Measurements from ENCODE around the gene KCNQ1OT1.
"Not testable (repeated sequence)": the region's sequence is repeated elsewhere in the genome, so short reads cannot be mapped to it uniquely, and the experiment has no call there.

KCNQ1OT1 gene

DNA sequence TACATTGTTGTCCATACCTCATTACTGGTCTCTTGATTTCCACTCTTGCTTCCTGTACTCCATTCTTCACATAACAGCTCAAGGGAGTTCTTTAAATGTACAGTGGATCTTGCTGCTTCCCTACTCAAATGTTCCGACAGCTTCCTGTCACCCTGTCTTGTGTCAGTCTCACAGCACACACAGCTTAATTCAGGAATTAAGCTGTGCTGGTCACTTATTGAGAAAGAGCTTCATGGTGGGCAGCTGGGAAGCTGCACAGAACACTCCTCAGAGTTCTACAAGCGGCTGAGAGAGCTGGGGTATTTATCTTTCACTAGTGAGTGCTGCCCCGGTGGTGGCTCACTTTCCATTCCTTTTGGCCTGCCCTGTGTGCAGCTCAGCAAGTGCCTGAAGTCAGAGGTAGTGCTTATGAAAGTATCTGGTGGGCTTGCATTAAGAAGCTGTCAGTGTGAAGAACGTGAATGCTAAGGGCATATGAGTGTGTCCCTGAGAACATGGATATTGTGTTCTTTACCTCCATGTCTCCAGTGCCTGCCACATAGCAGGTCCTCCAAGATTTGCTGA is 48.7 kb downstream of the KCNQ1OT1 start:
- no peak for DNase-seq

DNA sequence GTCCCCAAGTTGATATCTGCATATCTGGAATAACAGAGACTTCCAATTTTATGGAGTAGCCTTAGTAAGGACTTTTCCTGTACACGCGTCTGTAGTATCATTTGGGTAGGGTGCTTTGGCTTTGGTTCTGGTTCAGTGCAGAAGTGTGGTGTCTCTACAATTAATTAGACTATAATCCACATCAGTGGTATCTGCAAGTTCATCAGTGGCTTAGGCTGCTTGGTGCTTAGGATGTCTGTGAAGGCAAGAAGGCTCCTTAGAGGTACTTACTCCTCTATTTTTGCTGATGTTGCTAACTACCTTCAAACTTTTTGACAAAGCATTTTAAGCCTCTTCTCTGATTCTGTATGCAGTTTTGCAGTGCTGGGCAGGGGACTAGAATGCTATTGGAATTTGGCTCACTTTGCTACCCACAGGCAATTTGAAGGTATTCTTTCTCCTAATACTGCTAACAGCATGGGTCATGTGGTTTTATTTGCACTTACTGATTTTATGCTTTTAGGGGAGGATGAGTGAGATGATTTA is 49.4 kb downstream of the KCNQ1OT1 start:
- no peak for DNase-seq

DNA sequence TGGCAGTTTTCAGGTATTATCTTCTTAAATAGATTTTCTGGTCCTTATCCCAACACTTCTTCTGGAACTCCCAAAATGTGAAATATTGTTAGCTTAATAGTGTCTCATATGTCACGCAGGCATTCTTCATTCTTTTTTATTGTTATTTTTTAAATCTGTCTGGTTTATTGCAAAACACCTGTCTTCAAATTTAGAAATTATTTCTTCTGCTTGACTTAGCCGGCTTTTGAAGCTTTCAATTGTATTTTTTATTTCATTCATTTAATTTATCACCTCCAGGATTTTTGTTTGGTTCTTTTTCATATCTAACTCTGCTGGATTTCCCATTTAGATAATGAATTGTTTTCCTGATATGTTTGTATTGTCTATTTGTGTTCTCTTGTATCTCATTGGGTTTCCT is 49.9 kb downstream of the KCNQ1OT1 start:
- DNase-seq, result no peak

DNA sequence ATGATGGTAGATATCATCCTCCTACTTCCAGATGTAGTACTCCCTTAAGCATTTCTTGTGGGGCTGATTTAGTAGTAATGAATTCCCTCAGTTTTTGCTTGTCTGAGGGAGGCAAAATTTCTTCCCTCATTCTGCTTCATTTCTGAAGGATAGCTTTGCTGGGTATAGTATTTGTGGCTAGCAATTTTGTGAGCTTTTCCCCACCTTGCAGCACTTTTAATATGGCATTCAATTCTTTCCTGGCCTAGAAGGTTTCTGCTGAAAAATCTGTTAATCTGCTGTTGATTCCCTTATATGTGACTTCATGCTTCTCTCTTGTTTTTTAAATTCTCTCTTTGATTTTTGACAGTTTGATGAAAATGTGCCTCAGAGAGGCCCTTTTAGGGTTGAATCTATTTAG is 50.4 kb downstream of the KCNQ1OT1 start:
- DNase-seq, result no peak

DNA sequence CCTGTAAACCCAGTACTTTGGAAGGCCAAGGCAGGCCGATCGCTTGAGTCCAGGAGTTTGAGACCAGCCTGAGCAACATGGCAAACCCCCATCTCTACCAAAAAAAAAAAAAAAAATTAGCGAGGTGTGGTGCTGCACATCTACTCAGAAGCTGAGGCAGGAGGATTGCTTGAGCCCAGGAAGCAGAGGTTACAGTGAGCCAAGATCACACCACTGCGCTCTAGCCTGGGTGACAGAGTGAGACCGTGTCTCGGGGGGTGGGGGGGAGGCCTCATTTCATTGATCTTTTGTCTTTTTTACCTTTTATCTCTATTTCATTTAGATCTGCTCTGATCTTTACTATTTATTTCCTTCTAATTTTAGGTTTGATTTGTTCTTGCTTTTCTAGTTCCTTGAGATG is 51.8 kb downstream of the KCNQ1OT1 start:
- no peak for DNase-seq

DNA sequence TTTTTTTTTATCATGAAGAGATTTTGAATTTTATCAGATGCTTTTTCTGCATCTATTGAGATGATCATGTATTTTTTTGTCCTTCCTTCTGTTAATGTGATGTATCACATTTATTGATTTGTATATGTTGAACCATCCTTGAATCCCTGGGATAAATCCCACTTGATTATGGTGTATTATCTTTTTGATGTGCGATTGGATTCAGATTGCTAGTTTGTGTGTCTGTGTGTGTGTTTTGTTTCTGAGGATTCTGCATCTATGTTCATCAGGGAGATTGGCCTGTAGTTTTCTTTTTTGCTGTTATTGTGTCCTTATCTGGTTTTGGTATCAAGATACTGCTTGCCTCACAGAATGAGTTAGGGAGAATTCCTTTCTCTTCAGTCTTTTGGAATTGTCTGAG is 52.6 kb downstream of the KCNQ1OT1 start:
- no peak for DNase-seq

DNA sequence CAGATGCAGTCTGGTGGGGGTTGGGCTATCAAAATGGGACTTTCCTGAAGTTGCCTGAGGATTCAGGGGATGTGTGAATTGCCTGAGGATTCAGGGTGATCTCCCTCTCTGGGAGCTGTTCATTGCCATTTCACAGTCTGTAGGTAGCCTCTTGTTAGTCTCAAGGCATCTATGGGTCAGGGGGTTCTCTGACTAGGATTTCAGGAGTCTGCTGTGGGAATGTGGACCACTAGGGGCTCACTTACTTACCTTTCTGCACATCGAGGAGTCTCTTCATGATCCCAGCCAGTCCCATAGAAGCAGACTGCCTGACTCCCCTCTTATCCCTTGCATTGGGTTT is 54.0 kb downstream of the KCNQ1OT1 start:
- no peak for DNase-seq

DNA sequence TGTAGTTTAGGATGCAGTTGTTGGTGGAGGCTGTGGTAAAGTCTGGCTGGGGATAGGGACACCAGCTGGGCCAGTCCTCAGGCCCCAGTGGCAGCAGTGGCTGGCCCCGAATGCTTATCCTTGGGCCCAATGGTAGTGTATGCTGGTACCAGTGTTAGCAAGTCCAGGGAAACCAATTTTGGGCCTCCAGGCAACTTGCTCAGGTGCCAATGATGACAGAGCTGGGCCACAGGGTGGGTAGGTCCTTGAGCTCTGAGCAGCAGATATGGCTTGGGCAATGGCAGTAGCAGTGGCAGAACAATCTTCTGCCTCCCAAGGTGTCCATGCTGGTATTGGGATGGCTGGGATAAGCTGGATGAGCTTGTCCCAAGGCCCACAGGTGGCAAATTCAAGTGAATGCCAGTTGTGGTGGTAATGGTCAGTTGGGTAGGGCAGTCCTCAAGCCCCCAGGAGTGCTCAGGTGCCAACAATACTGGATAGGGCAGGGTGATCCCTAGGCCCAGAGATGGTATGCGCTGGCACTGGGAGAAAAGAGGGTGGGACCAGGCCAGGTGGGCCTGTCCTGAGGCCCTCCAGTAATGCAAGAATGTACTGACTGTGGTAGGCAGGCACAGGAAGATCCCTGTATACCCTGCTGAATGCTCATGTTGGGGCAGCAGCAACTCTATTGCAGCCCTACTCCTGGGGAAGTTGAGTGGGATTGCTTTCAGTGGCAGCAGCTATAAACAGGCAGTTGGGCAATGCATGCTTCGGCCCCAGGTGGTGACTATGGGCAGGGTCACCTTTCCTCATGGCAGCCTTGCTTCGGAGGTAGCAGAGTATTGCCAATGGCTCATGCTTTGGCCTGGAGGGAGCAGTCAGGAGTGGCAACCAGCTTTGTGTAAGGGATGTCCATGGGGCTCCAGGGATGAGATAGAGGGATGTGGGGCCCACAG is 54.7 kb downstream of the KCNQ1OT1 start:
- no peak for DNase-seq

DNA sequence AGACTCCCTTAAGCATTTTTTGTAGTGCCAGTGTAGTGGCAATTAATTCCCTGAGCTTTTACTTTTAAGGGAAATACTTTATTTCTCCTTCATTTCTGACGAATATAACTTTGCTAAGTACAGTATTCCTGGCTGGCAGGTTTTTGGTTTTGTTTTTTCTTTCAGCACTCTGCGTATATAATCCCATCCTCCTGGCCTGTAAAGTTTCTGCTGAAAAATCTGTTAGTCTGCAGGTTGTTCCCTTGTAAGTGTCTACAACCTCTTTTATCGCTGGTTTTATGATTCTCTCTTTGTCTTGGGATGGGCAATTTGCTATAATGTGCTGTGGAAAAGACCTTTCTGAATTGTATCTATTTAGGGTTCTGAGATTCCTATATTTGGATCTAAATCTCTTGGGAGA is 56.0 kb downstream of the KCNQ1OT1 start:
- DNase-seq, result no peak

DNA sequence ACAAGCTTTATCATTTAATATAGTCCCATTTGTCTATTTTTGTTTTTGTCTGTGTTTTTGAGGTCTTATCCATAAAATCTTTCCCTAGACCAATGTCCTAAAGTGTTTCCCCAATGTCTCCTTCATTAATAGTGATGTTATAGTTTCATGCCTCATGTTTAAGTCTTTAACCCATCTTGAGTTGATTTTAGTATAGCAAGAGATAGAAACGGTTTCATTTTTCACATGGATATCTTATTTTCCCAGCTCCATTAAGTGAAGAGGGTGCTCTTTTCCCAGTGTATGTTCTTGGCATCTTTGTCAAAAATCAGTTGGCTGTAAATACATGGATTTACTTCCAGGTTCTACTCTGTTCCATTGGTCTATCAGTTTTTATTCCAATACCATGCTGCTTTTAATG is 58.2 kb downstream of the KCNQ1OT1 start:
- no peak for DNase-seq

DNA sequence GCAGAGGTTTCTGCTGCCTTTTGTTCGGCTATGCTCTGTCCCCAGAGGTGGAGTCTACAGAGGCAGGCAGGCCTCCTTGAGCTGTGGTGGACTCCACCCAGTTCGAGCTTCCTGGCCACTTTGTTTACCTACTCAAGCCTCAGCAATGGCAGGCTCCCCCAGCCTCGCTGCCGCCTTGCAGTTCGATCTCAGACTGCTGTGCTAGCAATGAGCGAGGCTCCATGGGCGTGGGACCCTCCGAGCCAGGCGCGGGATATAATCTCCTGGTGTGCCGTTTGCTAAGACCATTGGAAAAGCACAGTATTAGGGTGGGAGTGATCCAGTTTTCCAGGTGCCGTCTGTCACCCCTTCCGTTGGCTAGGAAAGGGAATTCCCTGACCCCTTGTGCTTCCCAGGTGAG is 60.0 kb downstream of the KCNQ1OT1 start:
- not testable (repeated sequence) for DNase-seq

DNA sequence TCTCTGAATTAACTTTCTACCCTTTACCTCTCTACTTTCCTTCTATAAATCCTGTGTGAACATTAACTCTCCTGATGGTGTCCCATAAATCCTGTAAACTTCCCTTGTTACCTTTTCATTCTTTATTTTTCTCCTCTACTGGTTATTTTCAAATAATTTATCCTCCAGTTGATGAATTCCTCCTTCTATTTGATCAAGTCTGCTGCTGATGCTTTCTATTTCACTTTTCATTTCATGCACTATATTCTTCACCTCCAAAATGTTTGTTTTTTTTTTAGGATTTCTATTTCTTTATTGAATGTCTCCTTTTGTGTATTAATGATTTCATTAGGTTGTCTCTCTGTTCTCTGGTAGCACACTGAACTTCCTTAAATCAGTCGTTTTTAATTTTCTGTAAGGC is 68.6 kb downstream of the KCNQ1OT1 start:
- no peak for DNase-seq

DNA sequence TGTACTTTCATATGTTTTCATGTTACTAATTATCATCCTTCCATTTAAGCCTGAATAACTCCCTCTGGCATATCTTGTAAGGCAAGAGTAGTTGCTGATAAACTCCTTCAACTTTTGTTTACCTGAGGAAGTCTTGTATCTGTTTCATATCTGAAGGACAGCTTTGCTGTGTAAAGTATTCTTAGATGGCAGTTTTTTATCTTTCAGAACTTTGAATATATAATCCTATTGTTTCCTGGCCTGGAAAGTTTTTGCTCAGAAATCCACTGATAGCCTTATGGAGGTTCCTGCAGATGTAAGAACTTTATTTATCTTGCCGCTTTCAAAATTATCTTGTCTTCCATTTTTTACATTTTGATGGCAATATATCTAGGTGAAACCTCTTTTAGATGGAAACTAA is 69.1 kb downstream of the KCNQ1OT1 start:
- DNase-seq, result no peak

DNA sequence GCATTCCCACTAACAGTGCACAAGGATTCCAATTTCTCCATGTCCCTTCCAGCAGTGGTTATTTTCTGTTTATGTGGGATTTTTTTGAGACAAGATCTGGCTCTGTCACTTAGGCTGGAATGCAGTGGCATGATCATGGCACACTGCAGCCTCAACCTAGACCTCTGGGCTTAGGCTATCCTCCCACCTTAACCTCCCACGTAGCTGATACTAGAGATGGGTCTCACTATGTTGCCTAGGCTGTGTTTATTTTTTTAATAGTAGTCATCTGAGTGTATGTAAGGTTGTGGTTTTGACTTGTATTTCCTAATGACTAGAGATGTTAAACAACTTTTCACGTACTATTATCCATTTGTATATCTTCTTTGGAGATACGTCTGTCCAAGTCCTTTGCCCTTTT is 74.6 kb downstream of the KCNQ1OT1 start:
- no peak for DNase-seq

DNA sequence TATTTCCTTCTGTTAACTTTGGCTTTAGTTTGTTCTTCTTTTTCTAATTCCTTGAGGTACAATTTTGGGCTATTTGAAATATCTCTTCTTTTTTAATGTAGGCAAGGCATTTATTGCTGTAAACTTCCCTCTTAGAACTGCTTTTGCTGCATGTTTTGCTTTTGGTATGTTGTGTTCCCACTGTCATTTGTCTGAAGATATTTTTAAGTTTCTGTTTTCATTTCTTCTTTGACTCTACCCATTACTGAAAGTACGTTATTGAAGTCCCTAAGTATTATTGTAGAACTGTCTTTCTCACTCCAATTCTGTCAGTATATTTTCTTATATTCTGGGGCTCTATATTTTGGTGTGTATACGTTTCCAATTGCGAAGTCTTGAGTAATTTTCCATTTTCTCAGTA is 77.9 kb downstream of the KCNQ1OT1 start:
- no peak for DNase-seq

DNA sequence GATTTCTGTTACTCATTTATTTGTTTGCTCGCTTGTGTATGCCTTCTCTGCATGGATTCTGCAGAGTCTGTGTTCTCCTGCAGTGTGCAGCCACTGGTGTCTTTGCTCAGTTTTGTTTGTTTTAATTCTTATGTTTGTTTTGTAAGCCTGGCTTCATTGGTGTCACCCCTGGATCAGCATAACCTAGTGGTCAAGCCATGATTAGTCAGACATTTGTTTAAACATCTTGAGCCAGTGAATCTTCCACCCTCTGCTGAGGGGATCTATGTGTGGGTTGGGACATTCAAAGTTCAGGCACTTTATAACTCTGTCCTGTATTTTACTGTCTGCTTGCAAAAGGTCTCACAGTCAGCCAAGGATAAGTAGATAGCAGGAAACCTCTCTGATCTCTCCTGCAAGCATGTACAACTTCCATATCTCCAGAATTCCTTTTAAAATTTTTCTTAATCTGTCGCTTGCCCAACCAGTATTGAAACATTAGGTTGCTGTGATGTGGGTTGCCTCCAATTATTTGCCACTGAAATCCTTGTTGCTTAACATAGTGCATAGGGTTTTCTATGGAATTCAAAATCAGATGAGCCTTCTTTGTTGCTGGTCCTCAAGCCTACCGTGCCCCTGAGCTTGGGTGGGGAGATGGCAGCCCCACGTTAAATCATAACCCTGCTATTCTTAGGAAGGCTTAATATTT is 86.8 kb downstream of the KCNQ1OT1 start:
- no peak for DNase-seq

DNA sequence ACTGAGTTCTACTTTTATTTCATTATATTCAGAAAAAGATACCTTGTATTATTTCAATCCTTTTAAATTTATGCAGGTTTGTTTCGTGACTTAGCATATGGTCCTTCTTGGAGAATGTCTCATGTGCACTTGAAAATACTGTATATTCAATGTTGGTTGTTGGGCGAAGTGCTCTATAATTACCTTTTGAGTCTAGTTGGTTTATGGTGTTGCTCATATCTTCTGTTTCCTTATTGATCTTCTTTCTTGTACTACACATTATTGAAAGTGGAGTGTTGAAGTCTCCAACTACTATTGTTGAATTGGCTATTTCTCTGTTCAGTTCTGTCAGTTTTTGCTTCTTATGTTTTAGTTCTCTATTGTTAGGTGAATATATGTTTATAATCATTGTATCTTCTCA is 90.4 kb downstream of the KCNQ1OT1 start:
- DNase-seq, result no peak

DNA sequence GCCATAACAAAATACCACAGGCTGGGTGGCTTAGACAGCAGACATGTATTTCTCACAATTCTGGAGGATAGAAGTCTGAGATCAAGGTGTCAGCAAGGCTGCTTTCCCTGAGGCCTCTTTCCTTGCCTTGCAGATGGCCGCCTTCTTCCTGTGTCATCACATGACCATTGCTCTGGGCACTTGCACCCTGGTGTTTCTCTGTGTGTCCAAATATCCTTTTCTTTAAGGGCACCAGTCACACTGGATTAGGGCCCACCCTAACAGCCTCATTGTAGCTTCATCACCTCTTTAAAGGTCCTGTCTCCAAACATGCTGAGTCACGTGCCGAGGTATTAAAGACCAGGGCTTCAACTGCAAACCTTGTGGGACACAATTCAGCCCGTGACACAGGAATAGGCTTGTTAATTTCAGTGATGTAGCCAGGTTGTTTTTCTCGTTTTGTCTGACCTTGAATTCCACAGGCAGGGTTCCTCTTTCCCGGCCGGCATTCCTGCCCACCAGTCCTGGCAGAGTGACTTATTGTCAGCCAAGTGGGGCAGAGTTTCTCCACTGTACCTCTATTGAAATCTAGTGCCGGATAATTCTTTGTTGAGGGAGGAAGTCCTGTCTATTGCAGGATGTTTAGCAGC is 100.1 kb downstream of the KCNQ1OT1 start:
- DNase-seq, result no peak

DNA sequence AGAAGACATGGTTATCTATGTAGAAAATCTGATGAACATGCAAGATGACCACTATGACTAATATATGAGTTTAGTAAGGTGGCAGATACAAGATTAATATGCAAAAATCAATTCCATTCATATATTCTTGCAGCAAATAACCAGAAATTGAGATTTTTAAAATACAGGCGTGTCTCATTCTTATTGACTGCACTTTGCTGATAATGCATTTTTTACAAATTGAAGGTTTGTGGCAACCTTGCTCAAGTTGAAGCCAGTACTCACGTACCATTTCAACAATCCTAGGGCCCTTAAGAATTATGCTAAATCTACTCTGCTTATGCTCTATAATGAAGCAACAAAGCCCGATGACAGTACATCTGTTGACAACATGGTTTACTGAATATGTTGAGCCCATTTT is 104.6 kb downstream of the KCNQ1OT1 start:
- DNase-seq, result no peak

DNA sequence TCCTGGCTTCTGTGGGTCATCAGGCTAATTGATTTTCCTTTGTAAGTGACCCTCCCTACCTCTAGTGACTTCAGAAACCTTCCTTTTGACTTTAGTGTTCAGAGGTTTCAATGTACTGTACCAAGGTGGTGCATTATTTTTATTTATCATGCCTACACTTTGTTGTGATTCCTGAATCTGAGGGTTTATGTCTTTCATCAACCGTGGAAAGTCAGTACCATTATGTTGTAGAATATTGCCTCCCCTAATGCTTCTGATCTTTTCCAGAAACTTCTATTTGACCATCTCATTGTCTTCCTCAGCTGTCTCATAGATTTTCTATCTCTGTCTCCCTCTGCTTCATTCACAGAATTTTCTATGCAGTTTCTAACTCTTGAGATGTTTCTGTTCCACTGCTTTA is 105.5 kb downstream of the KCNQ1OT1 start:
- no peak for DNase-seq

DNA sequence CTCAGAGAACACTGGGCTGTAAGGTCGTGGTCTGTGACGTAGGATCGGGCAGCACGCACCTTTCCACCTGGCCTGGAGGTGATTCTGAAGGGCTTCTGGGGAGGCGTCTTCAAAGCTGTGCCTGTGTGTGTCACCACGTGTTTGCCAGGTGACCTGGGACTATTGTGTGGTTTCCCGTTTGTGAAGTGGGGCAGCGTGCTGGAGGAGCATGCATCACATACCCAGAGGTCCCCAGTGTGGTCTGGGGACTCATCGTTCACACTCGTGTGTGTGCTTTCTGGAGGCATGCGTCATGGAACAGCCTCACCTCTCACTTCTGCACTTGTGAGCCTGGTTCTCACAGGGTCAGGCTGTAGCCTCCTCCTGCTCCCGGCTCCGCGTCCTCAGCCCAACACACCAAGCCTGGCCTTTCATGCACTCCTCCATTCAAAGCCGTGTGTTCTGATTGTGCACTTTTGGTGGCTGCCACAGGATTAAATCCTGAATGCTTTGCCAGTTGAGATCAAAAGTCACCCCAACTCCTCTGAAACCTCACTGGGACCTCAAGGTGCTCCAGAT is 106.3 kb downstream of the KCNQ1OT1 start:
- no peak for DNase-seq

DNA sequence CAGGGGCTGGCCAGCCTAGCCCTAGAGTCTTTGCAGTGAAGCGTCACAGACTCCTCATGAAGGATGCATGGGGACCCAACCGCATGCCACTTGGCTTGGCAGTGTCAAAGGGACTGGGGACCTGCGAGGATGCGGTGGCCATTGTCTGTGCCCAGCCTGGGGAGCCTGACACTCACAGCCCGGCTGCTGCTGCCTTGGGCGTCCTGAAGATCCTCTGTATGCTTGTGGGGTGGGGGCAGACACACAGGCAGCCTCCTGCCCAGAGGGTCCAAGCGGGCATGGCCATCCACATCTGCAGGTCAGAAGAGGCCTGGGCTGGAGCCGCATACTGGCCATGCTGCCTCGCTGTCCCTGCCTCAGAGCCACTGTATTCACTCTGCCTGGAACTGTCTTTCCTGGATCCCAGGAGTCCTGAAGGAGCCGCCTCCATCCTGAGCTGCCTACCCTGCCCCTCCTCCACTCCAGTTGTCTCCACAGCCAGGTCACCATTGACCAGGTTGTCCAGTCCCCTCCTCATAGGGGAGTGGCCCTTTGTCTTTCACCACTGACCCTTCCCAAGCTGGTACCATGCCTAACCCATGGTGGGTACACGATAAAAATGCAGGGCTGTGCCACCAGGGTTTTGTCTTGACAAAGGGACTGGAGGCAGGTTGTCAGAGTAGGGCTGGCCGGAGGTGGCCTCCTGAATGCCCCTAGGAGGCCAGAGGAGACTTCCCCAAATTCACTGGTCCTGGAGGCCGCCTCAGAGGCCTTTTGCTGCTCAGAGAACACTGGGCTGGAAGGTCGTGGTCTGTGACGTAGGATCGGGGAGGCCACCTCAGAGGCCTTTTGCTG is 107.0 kb downstream of the KCNQ1OT1 start:
- no peak for DNase-seq

All from NCI-H2107 (cell line).